NCI-H1436 treated with DMSO at 0.1 percent for 48 hours (cell line): ENCODE data around the gene WNT5B.

Source experiments
- DNase-seq: peaks from one replicate; lab custom pipeline; 2025; lab: John Stamatoyannopoulos, UW

WNT5B gene

DNA sequence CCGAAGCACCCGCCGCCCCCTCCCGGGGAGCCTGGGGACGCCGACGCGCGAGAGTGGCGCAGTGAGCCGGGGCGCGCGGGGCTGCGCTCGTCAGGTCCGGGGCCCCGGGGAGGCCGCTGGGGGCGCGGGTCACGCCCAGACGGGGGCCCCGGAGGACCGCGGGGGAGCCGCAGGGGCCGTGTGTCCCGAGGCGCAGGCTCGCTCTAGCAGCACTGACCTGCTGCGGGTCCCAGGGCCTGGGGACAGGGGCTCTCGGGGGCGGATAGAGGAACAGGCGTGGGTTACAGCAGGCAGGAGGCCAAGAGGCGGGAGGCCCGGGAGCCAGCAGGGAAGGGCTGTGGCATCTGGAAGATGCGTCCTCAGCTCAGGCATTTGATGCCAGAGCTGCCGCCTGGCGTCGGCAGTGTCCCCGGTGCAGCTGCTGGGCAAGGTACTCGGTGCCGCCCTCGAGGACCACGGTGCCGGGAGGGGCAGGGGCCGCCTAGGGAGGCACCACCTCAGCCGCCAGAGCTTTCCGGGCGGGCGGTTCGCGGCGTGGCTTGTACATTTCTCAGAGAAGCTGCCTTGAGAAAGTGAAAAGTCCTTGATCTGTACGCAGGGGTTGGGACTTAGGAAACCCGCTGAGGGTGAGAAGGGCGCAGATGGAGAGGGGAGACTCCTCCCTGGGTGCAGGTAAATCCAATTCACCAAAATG, 1.2 kb downstream of the WNT5B start:
- DNase-seq: no peak

DNA sequence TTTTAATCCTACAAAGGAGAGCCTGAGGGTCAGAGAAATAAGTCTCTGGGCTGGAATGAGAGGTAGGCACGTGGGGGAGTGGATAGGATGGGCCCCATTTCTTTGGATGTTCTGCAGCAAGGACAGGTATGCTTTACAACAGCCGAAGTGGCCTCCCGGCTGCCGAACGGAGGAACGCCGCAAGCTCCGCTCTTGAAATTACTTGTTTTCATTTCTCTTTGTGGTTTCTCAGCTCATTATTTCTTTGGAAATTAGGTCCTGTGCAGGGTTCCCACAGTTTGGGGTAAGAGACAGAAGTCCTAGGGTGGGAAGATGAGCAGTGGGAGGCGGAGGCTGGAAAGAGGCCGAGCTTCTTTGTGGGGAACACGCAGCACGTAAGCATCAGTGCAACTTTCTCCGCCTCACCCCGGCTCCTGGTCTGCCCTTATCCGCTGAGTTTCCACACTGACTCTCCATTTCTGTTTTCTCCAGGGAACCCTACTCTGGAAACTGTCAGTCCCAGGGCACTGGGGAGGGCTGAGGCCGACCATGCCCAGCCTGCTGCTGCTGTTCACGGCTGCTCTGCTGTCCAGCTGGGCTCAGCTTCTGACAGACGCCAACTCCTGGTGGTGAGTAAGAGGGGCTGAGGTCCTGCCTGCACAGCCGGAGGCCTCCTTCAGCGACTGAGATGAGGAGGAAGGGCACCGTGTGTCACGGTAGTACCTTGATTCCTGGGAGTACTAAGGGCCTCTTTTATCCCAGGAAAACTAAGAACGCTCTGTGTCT, 2.0 kb downstream of the WNT5B start:
- DNase-seq: no peak

DNA sequence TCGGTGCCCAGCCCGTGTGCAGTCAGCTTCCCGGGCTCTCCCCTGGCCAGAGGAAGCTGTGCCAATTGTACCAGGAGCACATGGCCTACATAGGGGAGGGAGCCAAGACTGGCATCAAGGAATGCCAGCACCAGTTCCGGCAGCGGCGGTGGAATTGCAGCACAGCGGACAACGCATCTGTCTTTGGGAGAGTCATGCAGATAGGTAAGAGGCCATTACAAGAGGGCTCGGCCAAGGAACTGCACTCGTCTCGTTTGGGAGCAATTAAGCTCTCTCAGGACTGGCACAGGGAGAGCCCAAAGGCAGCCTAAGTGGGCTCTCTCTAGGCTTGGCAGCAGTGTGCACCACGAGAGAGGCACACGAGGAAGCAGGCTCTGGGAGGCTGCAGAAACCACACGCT, 3.7 kb downstream of the WNT5B start:
- DNase-seq: no peak

DNA sequence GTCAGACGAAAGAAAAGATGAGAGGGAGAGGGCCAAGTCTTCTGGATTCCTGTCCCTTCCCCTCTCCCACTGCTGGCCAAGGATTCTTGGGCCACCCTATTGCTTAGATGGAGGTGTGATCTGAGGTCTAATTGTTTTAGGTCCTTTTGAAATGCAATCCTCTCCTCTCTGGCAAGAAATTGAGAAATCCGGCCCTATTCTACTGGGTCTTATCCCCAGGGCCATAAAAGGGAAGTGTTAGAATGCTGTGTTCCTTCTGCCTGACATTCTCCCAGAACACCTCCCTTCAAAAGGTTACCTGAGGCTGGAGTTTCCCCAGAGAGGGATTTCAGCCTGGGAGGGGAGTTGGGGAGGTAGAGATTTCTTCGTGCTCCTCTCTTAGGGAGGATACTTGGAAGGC, 4.4 kb downstream of the WNT5B start:
- DNase-seq: no peak

DNA sequence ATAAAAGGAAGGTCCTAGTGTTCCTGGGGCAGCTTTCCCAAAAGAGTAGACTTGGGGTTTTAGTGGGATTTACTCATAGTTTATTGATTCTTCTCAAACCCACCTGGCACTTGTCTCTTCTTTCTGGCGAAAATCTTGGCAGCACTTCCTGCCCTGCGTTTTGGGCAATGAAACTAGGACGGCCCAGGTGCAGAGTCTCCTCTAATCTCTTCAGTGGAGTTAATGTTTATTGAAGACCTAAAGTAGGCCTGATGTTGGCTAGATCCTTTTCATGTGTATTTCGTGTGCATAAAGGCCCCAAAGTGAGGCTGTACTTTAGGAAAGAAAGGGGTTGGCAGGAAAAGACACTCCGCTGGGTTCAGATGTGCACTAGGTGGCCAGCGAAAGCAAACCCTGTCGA, 5.1 kb downstream of the WNT5B start:
- no peak for DNase-seq

DNA sequence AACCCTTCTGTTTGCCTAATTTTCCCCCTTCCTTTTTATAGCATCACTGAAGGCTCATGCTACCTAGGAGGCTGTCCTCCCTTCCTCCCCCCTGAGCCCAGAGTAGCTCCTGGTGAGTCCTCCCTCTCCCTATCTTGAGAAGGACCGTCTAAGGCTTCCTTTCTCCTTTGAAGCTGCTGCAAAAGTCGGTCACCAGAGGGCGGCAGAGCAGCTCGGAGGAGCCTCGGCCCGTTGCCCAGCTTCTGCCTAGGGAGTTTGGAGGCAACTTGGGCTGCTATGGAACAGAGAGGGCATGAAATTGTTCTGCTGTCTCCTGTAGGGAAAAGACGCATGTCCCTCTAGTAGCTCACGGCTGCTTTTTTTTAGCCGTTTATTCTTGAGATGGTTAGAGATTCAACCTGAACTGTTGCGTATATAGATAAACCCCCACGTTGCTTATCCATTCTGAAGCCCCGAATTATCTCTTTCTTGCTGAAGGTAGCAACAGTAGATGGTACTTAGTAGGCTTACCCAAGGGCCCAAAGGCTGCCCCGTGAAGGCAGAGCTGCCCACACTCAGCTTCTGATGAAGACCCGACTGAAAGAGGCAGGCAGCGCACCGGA, 5.7 kb downstream of the WNT5B start:
- no peak for DNase-seq

DNA sequence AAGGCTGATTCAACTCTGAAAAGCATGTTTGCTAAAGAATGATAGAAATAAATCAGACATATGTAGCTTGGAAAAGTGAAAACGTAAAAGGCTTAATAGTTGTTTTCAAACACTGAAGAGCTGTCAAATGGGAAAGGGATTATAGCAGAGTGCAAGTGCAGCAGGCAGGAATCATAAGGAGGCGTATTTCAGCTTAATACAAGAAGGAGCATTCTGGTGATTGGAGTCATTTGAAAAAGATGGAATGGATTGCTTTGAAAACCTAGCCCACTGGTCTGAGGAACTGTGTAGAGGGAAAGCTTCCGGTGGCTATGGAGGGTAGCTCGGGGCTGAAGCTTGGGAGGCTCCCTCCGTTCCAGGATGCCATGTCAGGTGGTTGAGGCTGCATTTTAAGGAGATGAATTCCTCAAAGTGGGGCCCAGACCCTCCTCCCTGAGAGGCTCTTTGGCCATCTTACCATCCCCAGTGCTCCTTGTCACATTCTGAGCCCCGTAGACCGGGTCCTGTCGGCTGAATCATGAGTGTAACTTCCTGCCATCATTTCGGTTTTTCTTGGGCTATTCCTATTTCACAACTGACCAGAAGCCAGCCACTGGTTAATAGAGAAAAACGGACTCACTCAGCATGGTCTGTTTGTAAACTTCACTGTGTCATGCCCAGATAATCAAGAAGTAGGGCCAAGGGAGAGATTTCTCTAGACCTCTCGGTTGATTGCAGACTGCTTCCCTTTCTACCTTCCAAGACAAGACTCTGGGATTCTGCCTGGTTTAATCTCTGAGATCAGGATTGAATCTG, 6.5 kb downstream of the WNT5B start:
- DNase-seq: no peak

DNA sequence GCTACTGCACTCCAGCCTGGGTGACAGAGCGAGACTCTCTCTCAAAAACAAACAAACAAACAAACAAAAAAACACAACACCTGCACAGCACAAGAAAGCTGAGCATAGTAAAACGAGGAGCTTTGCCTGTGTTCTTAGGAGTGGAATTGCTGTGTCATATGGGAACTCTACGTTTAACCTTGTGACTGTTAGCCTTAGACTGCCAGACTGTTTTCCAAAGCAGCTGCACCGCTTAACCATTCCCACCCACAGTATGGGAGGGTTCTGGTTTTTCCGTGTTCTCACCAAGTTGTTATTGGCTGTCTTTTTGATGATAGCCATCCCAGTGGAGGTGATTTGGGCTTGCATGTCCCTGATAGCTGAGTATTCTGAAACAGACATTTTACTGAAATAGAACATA, 9.2 kb downstream of the WNT5B start:
- DNase-seq: no peak

DNA sequence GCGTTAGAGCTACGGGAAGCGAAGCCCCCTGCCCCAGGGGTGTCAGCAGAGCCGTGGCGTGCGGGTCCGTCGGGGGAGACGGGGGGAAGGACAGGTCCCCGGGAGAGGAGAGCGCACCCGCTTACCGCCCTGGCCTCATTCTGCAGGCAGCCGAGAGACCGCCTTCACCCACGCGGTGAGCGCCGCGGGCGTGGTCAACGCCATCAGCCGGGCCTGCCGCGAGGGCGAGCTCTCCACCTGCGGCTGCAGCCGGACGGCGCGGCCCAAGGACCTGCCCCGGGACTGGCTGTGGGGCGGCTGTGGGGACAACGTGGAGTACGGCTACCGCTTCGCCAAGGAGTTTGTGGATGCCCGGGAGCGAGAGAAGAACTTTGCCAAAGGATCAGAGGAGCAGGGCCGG, 10.5 kb downstream of the WNT5B start:
- DNase-seq: no peak

DNA sequence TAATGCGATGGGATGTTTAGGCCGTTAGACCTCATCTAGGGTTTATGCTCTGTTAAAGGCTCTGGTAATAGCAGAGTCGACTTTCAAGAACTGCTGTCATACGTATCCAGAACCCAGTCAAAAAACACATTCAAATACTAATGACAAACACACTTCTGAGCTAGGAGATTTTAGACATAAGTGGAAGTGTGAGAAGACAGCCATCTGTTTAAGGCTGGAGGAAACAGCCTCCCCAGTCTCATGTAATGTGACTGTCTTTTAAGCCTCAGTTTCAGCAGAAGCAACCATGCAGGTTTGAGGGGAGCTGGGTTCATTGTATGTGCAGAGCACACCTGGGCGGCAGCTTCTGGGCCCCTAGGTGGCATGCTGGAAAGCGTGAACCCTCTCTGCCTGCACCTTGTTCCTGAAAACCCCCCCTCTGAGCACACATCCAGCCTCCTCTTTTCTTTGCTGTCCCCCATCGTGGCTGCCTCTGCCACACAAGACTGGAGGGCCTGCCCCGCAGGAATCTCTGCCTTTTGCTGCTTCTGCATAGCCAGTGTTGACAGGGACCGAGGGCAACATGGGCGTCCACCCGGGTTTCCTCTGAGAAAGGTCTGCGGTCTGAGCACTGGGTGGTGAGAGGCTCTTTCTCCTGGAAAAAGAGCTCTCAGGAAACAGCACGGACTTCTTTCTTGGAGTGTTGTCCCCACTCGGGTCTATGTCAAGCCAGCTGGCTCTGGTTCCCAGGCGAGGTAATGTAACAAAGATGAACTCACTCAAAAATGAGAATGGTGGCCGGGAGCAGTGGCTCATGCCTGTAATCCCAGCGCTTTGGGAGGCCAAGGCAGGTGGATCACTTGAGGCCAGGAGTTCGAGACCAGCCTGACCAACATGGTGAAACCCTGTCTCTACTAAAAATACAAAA, 11.6 kb downstream of the WNT5B start:
- no peak for DNase-seq

DNA sequence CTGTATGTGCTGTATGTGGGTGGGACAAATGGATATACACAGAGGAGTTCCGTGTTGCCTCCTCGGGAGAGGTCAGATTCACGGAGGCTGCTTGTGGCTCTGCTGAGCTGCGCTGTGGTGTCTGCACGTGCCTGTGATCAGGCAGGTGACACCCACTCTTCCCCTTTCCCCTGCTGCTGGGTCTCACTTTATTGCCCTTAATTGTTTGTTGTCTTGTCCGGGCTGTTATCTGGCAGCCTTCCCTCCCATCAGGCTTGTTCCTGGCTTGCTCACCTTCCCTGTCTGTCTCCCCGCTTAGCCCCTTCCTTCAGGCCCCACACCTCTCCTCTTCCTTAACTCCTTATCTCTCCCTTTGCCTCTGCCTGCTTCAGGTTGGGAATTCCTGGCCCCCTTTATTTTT, 13.5 kb downstream of the WNT5B start:
- no peak for DNase-seq

DNA sequence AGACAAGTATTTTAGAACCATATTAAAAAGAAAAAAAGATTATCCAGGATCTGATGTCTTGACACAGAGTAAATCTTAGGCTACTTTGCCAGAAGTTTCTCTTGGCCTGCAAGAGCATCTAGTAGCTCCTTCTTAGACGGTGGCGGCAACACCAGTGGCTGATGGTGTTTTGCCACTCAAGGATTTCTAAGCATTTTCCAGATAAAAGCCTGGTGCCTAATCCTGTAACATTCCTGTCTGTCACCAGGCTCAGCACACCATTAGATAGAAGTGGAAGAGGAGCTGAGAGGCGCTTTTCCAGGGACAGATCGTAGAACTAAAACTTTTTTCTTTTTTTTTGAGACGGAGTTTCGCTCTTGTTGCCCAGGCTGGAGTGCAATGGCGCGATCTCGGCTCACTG, 14.0 kb downstream of the WNT5B start:
- DNase-seq: no peak

DNA sequence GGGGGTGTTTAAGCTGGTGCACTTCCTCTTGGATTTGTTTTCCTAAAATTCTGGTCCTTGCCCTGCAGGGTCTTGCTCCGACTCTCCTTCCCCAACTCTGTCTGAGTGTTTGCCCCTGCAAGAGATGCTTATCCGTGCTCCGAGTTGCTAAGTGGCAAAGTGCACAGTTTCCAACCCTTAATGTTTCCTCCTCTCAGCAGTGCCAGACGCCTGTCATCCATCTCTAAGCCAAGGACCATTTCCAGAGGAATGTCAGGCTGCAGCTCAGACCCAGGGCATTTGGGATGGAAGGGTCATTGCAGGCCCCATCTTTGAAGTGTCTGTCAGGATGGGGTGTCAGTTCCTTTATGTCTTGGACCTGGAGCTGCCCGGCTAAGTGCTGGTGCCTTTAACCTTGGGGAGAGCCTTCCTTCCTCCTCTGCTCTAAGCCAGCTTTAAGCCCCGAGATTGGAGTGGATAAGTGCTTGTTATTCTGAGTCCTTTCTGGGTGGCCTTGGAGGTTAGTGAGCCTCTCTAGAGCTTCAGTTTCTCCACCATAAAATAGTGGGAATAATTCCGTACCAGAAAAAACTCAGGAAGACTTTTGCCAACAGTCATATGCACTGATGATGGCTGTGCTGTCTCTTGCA, 15.0 kb downstream of the WNT5B start:
- DNase-seq: no peak

DNA sequence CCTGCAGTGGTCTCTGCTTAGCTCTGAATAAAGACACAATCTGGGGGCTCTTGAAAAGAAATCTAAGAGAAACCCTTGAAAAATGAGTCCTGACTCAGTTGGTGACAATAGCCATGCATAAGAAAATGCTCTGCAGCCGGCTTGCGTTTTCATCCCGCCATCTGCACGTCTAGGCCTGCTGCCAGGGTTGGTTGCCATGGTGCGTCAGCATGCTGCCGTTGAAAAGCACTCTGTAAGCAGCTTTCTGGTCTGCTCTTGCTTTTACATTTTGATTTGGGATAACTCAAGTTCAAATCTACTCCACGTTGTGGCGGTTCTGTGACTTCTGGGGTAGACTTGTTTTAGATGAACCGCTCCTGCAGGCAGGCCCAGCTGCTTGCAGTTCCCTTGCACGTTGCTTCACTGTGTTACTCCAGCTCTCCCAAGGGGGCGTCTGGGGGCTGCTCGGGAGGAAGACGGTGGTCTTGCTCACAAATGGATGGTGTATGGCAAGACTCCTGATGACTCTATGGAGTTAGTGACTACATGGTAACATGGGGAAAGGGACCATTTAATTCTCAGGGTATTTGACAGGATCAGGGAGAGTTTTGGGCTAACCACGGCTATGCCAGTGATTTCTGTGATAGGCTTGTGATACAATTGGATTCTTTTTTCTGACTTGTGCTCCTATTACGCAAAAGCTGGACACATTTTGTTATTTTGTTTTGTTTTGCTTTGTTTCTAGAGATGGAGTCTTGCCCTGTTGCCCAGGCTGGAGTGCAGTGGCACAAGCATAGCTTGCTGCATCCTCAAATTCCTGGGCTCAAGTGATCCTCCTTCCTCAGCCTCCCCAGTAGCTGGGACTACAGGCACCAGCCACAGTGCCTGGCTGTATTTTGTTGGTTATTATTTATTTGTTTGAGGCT, 15.8 kb downstream of the WNT5B start:
- DNase-seq: peak; percentile 32

DNA sequence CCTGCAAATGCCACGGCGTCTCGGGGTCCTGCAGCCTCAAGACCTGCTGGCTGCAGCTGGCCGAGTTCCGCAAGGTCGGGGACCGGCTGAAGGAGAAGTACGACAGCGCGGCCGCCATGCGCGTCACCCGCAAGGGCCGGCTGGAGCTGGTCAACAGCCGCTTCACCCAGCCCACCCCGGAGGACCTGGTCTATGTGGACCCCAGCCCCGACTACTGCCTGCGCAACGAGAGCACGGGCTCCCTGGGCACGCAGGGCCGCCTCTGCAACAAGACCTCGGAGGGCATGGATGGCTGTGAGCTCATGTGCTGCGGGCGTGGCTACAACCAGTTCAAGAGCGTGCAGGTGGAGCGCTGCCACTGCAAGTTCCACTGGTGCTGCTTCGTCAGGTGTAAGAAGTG, 16.8 kb downstream of the WNT5B start:
- DNase-seq: no peak

DNA sequence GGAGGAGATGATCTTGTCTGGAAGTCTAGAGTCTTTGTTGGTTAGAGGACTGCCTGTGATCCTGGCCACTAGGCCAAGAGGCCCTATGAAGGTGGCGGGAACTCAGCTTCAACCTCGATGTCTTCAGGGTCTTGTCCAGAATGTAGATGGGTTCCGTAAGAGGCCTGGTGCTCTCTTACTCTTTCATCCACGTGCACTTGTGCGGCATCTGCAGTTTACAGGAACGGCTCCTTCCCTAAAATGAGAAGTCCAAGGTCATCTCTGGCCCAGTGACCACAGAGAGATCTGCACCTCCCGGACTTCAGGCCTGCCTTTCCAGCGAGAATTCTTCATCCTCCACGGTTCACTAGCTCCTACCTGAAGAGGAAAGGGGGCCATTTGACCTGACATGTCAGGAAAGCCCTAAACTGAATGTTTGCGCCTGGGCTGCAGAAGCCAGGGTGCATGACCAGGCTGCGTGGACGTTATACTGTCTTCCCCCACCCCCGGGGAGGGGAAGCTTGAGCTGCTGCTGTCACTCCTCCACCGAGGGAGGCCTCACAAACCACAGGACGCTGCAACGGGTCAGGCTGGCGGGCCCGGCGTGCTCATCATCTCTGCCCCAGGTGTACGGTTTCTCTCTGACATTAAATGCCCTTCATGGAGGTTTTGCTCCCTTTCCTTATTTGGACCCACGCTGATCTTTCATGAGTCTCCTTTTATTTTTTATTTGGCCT, 17.7 kb downstream of the WNT5B start:
- no peak for DNase-seq

DNA sequence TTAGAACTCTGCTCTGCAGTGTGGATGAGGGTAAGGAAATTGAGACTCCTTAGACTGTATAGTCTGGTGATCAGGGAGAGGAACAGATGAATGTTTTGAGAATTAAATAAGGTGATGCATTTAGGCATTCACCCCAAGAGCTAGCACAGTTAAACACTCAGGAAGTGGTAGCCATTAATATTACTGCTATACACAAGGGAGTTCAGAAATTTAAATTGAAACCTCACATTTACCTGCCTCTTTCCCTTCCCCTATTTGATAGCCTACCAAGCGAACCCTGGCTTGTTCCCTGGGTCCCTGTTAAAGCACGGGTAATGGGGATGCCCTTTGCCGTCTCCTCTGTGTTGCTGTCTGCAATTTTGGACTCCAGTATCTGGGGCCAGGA, 18.2 kb downstream of the WNT5B start:
- no peak for DNase-seq

DNA sequence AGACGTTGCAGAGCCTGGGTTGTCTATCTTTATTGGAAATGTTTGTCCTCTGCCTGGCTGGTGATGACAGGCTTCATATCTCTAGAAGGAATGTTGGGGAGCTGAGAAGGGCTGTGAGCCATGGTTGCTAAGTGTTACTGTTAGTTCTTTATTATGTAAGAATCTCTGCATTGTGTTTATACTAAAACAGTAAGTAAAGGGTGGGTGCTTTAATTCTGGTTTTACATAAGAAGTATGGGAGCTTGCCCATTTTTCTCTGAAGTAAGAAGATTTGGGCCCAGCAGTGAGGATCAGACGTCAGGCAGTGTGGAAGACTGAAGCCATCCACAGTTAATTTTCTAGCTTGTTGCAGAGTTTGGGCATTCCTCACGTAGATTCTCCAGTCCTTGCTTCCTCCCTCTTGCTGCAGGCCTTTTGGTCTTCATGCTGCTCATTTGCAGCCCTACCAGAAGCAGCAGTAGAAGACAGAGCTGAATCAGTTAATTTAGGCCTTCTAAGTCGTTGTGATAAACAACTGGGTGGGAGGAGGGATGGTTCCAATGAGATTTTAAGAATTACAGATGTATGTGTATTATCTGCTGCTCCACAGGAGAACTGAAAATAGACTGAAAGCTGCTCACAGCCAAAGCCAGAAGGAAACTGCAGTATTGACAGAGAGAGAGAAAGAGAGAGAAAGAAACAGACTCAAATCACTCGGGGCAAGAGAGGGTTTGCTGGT, 21.4 kb downstream of the WNT5B start:
- no peak for DNase-seq

DNA sequence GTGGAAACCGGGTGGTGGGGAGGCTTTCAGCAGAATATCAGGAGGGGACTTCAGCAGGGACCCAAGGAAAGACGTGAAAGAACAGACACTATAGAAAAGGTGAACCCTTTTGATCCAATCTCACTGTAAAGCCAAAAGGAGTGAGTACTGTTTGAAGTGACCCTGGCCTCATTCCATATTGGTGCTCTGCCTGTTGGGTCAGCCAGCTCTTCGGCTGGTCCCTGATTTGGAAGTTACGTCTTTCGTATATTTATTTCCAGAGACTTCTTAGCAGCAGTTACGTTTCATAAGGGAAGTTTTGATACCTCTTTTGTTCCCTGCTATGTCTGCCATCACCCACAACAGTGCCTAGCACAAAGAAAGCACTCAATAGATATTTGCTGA, 21.9 kb downstream of the WNT5B start:
- no peak for DNase-seq
